ENCODE data around the gene FBXO9. TPM values are rescaled to one million over a fixed set of nuclear protein-coding genes. Genes with fewer than 3 reads are reported as not detected.
A peak's percentile ranks its signal among the peaks of the same experiment; 100 is the strongest.
"Not testable (repeated sequence)": the region's sequence is repeated elsewhere in the genome, so short reads cannot be mapped to it uniquely, and the experiment has no call there.

Gene FBXO9
- total RNA-seq, 1 experiment from 2014 or later: 68.4 TPM

DNA sequence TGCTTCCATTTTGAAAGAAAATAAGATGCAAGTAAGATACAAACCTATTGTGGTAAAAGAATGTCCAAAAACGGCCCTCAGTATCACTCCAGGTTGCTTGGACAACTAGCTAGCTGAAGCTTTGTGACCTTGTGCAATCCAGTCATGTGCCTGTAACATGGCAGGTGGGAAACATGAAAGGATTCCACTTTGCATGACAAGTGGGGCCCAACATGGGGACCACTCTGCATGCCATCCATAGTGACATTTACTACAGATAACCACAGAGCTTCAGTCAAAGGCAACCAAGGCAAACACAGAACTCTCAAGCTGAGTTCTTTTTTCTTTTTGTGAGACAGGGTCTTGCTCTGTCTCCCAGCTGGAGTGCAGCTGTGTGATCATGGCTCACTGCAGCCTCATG, 15.8 kb upstream of the FBXO9 start:
- Histone ChIP-seq H4K91ac (ENCODE audit: insufficient read length, low read depth, low read length) (no peak overlapping the region), H3K9me3 (ENCODE audit: control insufficient read depth, low read depth, low read length) (no peaks in the 10 kb centered on the region), H3K23ac (ENCODE audit: insufficient read length, low read depth, low read length) (no peak overlapping the region), H3K4me2 (ENCODE audit: insufficient read depth, insufficient read length, low read length) (no peak overlapping the region), H4K8ac (replicated peaks; ENCODE audit: insufficient read length, low read depth, low read length) (no peak overlapping the region), H3K9ac (ENCODE audit: extremely low read depth, insufficient read length, low read length) (no peak overlapping the region), H2BK120ac (ENCODE audit: low read depth, low read length, poor library complexity, severe bottlenecking) (no peak overlapping the region), H3K4me1 (ENCODE audit: insufficient read depth, low read length) (no peaks in the 10 kb centered on the region; the same call in 1 of the 2 replicates), H2BK5ac (ENCODE audit: insufficient read length, low read length) (no peak overlapping the region), H3K79me2 (ENCODE audit: insufficient read depth, low read length) (no peaks in the 10 kb centered on the region), H3K27me3 (ENCODE audit: insufficient read depth, low read length) (no peaks in the 10 kb centered on the region; the same call in 1 of the 2 replicates), H2AK5ac (ENCODE audit: insufficient read length, low read length) (no peak overlapping the region), H3K56ac (ENCODE audit: insufficient read length, low read depth, low read length) (no peak overlapping the region), H4K20me1 (ENCODE audit: control insufficient read depth, insufficient read depth, insufficient read length) (no peaks in the 10 kb centered on the region), H4K5ac (ENCODE audit: insufficient read length, low read depth, low read length) (no peak overlapping the region), H2AFZ (ENCODE audit: low read length) (no peak overlapping the region), H3K27ac (ENCODE audit: insufficient read length, low read depth, low read length) (no peak overlapping the region), H3K4ac (ENCODE audit: low read depth, low read length) (no peak overlapping the region), H3K79me1 (ENCODE audit: insufficient read depth, low read depth, low read length, poor library complexity, severe bottlenecking) (no peaks in the 10 kb centered on the region), H3K18ac (ENCODE audit: insufficient read length, low read depth, low read length) (no peak overlapping the region), H3K14ac (ENCODE audit: insufficient read depth, low read length) (no peak overlapping the region), H2BK12ac (ENCODE audit: insufficient read length, low read depth, low read length) (no peak overlapping the region), H2BK15ac (ENCODE audit: low read depth, low read length) (no peak overlapping the region), H3T11ph (ENCODE audit: low read length) (no peak overlapping the region), H3K23me2 (ENCODE audit: insufficient read length, low read depth, low read length, poor library complexity, severe bottlenecking) (no peaks in the 10 kb centered on the region), H2BK20ac (ENCODE audit: low read depth, low read length, poor library complexity, severe bottlenecking) (no peak overlapping the region)
- Mint-ChIP-seq H3K4me3 (no peak overlapping the region), H3K27me3 (ENCODE audit: low read depth) (no peaks in the 10 kb centered on the region), H3K27ac (0 out of 7 replicates have a peak overlapping the region, but pooled peaks of 1 of the 3 experiments have one; percentile 27), H3K9me3 (peaks cover 3% of the 10 kb centered on the region in 2 experiments; a peak in 2 of 5 replicates), H3K4me1 (peaks cover 8 to 13% of the 10 kb centered on the region in 2 experiments), H3K36me3 (ENCODE audit: insufficient read depth in 1 of 3, low read depth in 3 of 3) (peaks cover 7 to 11% (median 10%) of the 10 kb centered on the region in 3 experiments; a peak in 6 of 7 replicates)
- DNase-seq: no peak
- WGBS (ENCODE audit: extremely low coverage, insufficient read length, low lambda C conversion rate): no CpG with 5 or more reads among the region's 1 CpG
- TF ChIP-seq, protein P1, sequence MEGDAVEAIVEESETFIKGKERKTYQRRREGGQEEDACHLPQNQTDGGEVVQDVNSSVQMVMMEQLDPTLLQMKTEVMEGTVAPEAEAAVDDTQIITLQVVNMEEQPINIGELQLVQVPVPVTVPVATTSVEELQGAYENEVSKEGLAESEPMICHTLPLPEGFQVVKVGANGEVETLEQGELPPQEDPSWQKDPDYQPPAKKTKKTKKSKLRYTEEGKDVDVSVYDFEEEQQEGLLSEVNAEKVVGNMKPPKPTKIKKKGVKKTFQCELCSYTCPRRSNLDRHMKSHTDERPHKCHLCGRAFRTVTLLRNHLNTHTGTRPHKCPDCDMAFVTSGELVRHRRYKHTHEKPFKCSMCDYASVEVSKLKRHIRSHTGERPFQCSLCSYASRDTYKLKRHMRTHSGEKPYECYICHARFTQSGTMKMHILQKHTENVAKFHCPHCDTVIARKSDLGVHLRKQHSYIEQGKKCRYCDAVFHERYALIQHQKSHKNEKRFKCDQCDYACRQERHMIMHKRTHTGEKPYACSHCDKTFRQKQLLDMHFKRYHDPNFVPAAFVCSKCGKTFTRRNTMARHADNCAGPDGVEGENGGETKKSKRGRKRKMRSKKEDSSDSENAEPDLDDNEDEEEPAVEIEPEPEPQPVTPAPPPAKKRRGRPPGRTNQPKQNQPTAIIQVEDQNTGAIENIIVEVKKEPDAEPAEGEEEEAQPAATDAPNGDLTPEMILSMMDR (conservative IDR thresholded peaks at IDR 0.05): no peak

DNA sequence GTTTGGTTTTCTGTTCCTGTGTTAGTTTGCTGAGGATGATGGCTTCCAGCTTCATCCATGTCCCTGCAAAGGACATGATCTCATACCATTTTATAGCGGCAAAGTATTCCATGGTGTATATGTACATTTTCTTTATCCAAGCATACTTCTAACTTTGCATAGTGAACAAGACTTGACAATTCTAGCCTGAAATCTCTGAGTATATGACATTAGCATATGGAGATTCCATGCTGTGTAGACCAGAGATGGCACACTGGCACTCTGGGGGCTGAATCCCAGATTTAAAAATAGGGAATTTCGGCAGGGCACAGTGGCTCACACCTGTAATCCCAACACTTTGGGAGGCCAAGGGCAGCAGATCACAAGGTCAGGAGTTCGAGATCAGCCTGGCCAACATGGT, 13.1 kb upstream of the FBXO9 start:
- not testable (repeated sequence) for H2BK120ac ChIP-seq (ENCODE audit: low read depth, low read length, poor library complexity, severe bottlenecking); DNase-seq; H3K14ac ChIP-seq (ENCODE audit: insufficient read depth, low read length); H3K4me2 ChIP-seq (ENCODE audit: insufficient read depth, insufficient read length, low read length); H3K18ac ChIP-seq (ENCODE audit: insufficient read length, low read depth, low read length); H4K20me1 ChIP-seq (ENCODE audit: control insufficient read depth, insufficient read depth, insufficient read length); H3K79me2 ChIP-seq (ENCODE audit: insufficient read depth, low read length); H2BK20ac ChIP-seq (ENCODE audit: low read depth, low read length, poor library complexity, severe bottlenecking); H3K23ac ChIP-seq (ENCODE audit: insufficient read length, low read depth, low read length); H3K4me1 ChIP-seq (ENCODE audit: insufficient read depth, low read length); H4K8ac ChIP-seq (replicated peaks; ENCODE audit: insufficient read length, low read depth, low read length); H2AK5ac ChIP-seq (ENCODE audit: insufficient read length, low read length); H3K9me3 ChIP-seq (ENCODE audit: control insufficient read depth, low read depth, low read length); H3K27ac Mint-ChIP-seq; H2BK12ac ChIP-seq (ENCODE audit: insufficient read length, low read depth, low read length); H3T11ph ChIP-seq (ENCODE audit: low read length); H3K27me3 ChIP-seq (ENCODE audit: insufficient read depth, low read length); H3K4ac ChIP-seq (ENCODE audit: low read depth, low read length); H3K23me2 ChIP-seq (ENCODE audit: insufficient read length, low read depth, low read length, poor library complexity, severe bottlenecking); H3K79me1 ChIP-seq (ENCODE audit: insufficient read depth, low read depth, low read length, poor library complexity, severe bottlenecking); H2BK15ac ChIP-seq (ENCODE audit: low read depth, low read length); H3K4me3 Mint-ChIP-seq; H4K5ac ChIP-seq (ENCODE audit: insufficient read length, low read depth, low read length); H3K56ac ChIP-seq (ENCODE audit: insufficient read length, low read depth, low read length); H3K4me1 Mint-ChIP-seq; H2AFZ ChIP-seq (ENCODE audit: low read length); H2BK5ac ChIP-seq (ENCODE audit: insufficient read length, low read length); H3K27ac ChIP-seq (ENCODE audit: insufficient read length, low read depth, low read length); H3K27me3 Mint-ChIP-seq (ENCODE audit: low read depth); H3K9me3 Mint-ChIP-seq; H3K9ac ChIP-seq (ENCODE audit: extremely low read depth, insufficient read length, low read length); H4K91ac ChIP-seq (ENCODE audit: insufficient read length, low read depth, low read length)
- WGBS (ENCODE audit: extremely low coverage, insufficient read length, low lambda C conversion rate): no CpG with 5 or more reads among the region's 3 CpGs
- peaks cover 7 to 11% (median 10%) of the 10 kb centered on the region in 3 experiments; a peak in 6 of 7 replicates for H3K36me3 Mint-ChIP-seq (ENCODE audit: insufficient read depth in 1 of 3, low read depth in 3 of 3)
